Naive B cell (primary cell): ENCODE measurements around the gene EEF1AKMT2. TPM values are rescaled to one million over a fixed set of nuclear protein-coding genes. Genes with fewer than 3 reads are reported as not detected.

Source experiments
- ATAC-seq, 2 donors: fragments of 150-1000 bp; cut with Tn5 transposase; 2 replicates each; pipeline ENCODE4 v1.10.0; 2021; ENCODE audit warnings: low read depth in 2 of 2, mild to moderate bottlenecking in 2 of 2, moderate library complexity in 2 of 2
- DNase-seq: peaks from one replicate; pipeline ENCODE4 v3.0.0; 2022
- H3K27ac Mint-ChIP-seq, 6 donors: one replicate each; pipeline ENCODE4 v1.8.0; 2020 to 2022; ENCODE audit warnings: mild to moderate bottlenecking in 6 of 6, mixed read lengths in 6 of 6, moderate library complexity in 5 of 6, inconsistent platforms in 2 of 6
- H3K27me3 Mint-ChIP-seq, 3 donors: one replicate each; pipeline ENCODE4 v1.8.0; 2021 to 2022; ENCODE audit warnings: mixed read lengths in 3 of 3, mild to moderate bottlenecking in 1 of 3
- H3K36me3 Mint-ChIP-seq, 2 donors: one replicate each; pipeline ENCODE4 v1.8.0; 2020 to 2022; ENCODE audit warnings: mixed read lengths in 2 of 2, inconsistent platforms in 1 of 2, mild to moderate bottlenecking in 1 of 2
- H3K4me1 Mint-ChIP-seq, 3 donors: one replicate each; pipeline ENCODE4 v1.8.0; 2020 to 2022; ENCODE audit warnings: mixed read lengths in 3 of 3, inconsistent platforms in 1 of 3, mild to moderate bottlenecking in 1 of 3, moderate library complexity in 1 of 3
- H3K4me3 Mint-ChIP-seq, 8 donors: one replicate each; pipeline ENCODE4 v1.8.0; 2020 to 2022; ENCODE audit warnings: mild to moderate bottlenecking in 8 of 8, mixed read lengths in 8 of 8, moderate library complexity in 8 of 8, inconsistent platforms in 2 of 8
- H3K9me3 Mint-ChIP-seq, 7 donors: one replicate each; pipeline ENCODE4 v1.8.0; 2020 to 2022; ENCODE audit warnings: mixed read lengths in 7 of 7, mild to moderate bottlenecking in 5 of 7, inconsistent platforms in 2 of 7, moderate library complexity in 1 of 7
- polyA plus RNA-seq, 6 donors: library from polyadenylated mRNA; unstranded; fragments of 300-500 nt; fragmentation: Illumina TruSeq; gene quantifications; one replicate each; pipeline ENCODE4 v1.2.3, GENCODE V29; 2021; ENCODE audit warnings: low read depth in 6 of 6

EEF1AKMT2 gene
- polyA plus RNA-seq, 6 donors from 2014 or later = 16.1 to 40.6 (median 23.4) TPM

DNA sequence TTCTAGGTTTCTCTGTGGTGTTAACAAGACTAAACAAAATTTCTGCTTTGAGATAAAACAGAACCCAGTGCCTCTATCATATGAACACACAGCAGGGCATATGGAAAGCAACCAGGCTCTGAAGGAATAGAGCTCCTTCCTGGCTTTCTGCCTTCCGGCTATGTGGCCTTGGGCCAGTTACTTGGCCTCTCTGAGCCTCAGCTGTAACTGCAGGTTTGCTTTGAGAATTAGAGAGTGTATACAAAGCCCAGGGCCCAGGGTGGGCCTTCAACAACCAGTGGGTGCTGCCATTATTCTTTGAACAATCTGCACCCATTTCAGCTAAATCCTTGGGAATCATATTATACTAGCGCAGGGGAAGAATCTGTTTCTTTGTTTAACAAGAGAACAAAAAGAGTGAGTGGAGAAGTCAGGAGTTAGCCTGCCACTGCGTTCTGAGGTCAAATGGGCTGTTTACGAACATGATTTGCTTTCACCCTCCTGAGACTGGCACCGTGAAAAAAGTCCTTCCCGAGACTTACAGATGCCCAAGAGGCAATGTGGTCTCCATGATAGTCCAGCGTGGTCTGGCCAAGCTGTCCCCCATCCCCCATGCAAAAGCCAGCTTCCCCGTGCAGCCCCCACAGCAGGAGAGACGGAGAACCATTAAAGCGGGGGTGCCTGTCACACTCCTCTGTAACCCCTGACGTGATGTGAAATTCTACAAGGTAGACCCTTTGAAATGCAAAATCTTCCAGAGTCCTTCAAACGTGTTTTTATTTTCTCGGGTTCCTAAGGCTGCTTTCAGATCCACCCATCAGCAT is 52.4 kb downstream of the EEF1AKMT2 start:
- H3K9me3 Mint-ChIP-seq = no peaks in the 10 kb centered on the region
- H3K27ac Mint-ChIP-seq = peak overlapping the region; percentile 95 to 99 (median 98)

DNA sequence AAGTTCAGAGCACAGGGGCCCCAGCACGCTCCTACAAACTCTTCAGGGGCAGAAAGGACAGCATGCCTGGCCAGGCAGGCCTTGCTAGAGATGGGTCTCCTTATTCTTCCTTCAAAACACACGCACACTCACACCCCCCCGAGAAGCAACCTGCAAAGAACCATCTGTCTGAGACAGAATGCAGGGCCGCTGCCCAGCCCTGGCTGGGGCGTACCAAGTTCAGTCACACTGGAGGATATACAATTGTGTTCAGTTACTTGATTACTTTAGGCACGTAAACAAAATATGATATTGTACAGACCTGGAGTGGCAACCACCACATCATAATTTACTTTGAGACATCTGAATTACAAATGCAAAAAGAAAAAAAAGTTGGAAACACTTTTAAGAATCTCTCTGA is 53.2 kb downstream of the EEF1AKMT2 start:
- Mint-ChIP-seq H3K4me3 (peak overlapping the region; percentile 15 to 100 (median 98)), H3K27me3 (no peaks in the 10 kb centered on the region), H3K27ac (peak overlapping the region; percentile 95 to 98 (median 98)), H3K36me3 (peaks cover 6 to 12% of the 10 kb centered on the region in 2 donors), H3K4me1 (peaks cover 85 to 92% (median 90%) of the 10 kb centered on the region in 3 donors), H3K9me3 (no peaks in the 10 kb centered on the region)
- ATAC-seq (no peak), DNase-seq (no peak)

More for the DNA sequence above, 52.4 kb downstream of the EEF1AKMT2 start:
- Mint-ChIP-seq H3K27me3 (no peaks in the 10 kb centered on the region), H3K4me3 (peak overlapping the region; percentile 92 to 100 (median 98)), H3K4me1 (peaks cover 80 to 83% (median 81%) of the 10 kb centered on the region in 3 donors), H3K36me3 (peaks cover 0 to 4% of the 10 kb centered on the region in 2 donors)
- ATAC-seq = no peak
- no peak for DNase-seq

DNA sequence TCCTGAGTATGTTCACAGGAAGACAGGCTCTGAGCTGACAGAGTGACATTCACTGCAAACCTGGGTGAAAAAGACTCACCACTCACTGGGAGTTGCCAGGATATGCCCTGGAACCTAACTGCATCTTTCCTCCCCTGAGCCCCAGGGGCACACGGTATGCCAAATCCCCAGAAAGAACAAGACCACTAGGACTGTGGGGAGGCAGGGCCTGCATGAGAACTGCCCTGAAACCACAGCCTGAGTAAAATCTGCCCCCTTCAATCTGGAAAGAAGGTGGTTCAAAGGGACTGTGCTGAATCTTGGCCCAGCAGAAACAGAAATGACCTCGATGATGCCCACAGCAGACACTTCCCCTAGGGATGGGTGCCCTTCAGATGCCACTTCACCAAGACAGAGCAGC is 54.0 kb downstream of the EEF1AKMT2 start:
- DNase-seq (no peak), ATAC-seq (no peak)
- H3K27me3 Mint-ChIP-seq = no peaks in the 10 kb centered on the region
- peak overlapping the region in 5 of 6 donors; percentile 24 to 98 (median 90) for H3K27ac Mint-ChIP-seq
- H3K36me3 Mint-ChIP-seq = peaks cover 11 to 15% of the 10 kb centered on the region in 2 donors
- peaks cover 88 to 99% (median 97%) of the 10 kb centered on the region in 3 donors for H3K4me1 Mint-ChIP-seq
- no peaks in the 10 kb centered on the region for H3K9me3 Mint-ChIP-seq
- H3K4me3 Mint-ChIP-seq = peak overlapping the region; percentile 35 to 100 (median 86)

DNA sequence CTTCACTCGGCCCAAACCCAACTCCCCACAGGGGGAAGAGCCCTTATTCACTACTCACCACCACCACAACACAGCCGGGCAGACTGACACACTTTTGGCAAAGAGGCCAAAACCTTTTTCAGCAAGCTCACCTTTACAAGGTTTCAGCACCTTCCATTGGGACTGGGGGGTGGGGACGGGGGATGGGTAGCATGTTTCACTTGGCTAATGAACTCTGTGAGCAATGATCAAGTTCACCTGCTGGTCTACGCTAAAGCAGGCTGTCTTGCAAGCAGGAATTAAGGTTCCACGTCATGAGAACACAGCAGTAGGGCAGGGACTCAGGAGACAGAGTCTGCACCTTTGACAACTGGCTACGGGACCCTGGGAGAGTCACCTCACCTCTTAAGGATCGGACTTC is 54.5 kb downstream of the EEF1AKMT2 start:
- no peak for DNase-seq
- no peak for ATAC-seq
- Mint-ChIP-seq H3K36me3 (peaks cover 13 to 18% of the 10 kb centered on the region in 2 donors), H3K27ac (peak overlapping the region; percentile 45 to 98 (median 78)), H3K27me3 (no peaks in the 10 kb centered on the region), H3K4me1 (peaks cover 89 to 99% (median 97%) of the 10 kb centered on the region in 3 donors), H3K4me3 (peak overlapping the region; percentile 22 to 99 (median 66)), H3K9me3 (no peaks in the 10 kb centered on the region)

DNA sequence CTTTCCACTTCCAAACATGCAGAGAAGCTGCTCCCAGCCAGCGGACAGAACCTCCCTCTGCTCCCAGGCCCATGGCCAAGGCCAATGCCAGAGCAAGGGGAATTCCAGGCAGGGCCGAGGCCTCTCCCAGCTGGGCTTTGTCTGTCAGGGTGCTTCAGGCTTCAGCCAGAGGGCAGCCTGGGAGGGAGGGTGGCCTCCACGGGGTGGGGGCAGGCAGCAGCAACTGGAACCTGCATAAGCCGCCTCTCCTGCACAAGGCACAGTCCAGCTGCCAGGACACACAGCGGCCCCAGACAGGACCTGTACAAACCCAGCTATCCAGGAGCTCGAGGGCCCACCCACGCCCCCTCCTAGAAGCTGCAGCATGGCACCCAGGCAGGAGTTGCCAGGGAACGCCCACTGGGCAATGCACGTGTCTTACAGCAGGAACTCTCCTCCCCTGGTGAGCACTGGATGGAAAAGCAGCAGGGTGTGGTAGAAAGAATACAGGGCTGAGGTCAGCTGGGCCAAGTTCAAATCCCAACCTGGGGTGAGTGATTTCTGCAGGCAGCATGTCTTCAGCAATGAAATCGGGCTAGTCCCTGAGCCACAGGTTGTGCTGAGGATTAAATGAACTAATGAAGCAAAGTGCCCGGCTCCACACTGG is 55.1 kb downstream of the EEF1AKMT2 start:
- Mint-ChIP-seq H3K36me3 (peaks cover 13 to 22% of the 10 kb centered on the region in 2 donors), H3K27me3 (no peaks in the 10 kb centered on the region), H3K4me3 (peak overlapping the region in 7 of 8 donors; percentile 39 to 99 (median 76))

DNA sequence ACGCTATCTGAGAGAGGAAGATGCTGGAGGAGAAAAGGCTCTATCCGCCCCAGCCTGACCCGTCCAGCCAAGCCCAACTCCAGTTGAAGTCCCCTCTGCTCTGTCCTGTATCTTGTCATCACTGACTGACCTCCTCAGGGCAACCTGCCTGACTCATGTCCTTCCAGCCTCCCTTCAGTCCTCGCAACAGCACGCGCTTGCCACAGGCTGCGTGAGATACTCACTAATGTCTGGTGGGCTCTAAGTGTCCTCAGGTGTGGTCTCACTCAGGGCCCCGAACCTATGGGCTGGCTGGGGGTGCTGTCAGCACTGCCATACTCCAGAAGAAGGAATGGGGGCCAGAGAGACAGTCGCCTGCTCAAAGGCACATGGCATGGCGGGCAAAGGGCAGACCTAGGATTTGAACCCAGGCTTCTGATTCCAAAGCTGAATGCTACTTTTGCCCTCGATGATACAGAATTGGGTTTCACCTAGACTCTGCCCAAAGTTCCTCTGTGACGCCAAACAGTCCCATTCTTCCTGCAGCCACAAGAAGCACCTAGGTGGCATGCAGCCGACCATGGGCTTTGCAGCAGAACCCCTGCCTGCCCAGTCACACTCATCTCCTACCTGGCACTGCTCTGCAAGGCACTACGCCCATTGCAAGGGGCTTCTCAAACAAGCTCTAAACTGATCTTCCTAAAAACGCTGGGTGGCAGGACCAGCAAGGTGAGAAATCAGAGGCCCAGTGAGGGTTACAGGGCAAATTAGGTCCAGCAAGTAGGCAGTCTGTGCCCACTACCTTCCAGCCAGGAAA is 56.0 kb downstream of the EEF1AKMT2 start:
- Mint-ChIP-seq H3K9me3 (no peaks in the 10 kb centered on the region), H3K36me3 (peaks cover 13 to 22% of the 10 kb centered on the region in 2 donors), H3K27me3 (no peaks in the 10 kb centered on the region), H3K4me3 (peak overlapping the region; percentile 25 to 97 (median 76)), H3K27ac (peak overlapping the region; percentile 87 to 99 (median 98)), H3K4me1 (peaks cover 86 to 98% (median 98%) of the 10 kb centered on the region in 3 donors)
- no peak for DNase-seq
- no peak for ATAC-seq

More for the DNA sequence above, 55.1 kb downstream of the EEF1AKMT2 start:
- no peak for DNase-seq
- no peak for ATAC-seq
- H3K4me1 Mint-ChIP-seq = peaks cover 91 to 100% (median 99%) of the 10 kb centered on the region in 3 donors
- no peaks in the 10 kb centered on the region for H3K9me3 Mint-ChIP-seq
- peak overlapping the region in 5 of 6 donors; percentile 56 to 99 (median 99) for H3K27ac Mint-ChIP-seq

DNA sequence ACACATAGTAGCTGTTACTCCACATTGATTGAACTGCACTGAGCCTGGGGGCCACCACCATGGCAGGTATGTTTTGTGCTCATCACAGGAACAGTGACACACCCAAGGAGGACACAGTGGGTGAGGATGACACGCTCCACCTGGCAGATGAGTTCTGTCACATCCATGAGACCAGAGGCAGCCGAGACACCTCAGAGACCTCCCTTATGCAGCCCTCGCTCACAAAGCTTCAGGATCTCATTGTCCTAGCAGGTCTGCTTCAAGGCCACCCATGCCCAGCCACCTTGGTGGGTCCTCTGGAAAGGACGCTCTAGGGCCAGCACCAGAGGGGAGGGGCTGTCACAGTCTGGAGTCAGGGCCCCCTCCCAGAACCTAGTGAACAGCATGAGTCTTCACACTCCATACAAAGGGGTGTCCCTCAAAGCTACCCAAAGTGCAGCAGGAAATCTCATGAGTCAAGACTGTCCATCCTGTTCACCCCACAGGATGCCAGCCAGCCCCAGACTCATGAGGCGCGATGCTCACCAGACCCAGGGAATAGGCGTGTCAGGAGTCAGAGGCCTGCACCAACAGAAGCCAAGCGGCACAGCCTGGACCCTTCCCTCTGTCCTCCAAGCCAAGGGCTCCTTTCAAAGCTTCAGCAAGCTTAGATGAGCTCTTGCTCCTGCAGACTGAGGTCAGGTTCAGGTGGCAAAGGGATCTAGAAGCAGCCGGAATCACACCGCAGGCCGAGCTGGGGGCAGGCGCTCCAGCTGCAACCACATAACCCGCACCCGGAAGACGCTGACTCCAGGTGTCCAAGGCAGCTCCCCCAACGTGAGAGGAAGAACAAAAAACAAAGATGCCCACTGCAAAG is 57.1 kb downstream of the EEF1AKMT2 start:
- DNase-seq (peak; percentile 61), ATAC-seq (peak; percentile 89 to 94)
- peak overlapping the region; percentile 61 to 97 (median 84) for H3K4me3 Mint-ChIP-seq
- peaks cover 86 to 98% (median 97%) of the 10 kb centered on the region in 3 donors for H3K4me1 Mint-ChIP-seq
- H3K9me3 Mint-ChIP-seq = no peaks in the 10 kb centered on the region
- no peaks in the 10 kb centered on the region for H3K27me3 Mint-ChIP-seq
- peak overlapping the region; percentile 97 to 99 (median 98) for H3K27ac Mint-ChIP-seq
- peaks cover 13 to 22% of the 10 kb centered on the region in 2 donors for H3K36me3 Mint-ChIP-seq

DNA sequence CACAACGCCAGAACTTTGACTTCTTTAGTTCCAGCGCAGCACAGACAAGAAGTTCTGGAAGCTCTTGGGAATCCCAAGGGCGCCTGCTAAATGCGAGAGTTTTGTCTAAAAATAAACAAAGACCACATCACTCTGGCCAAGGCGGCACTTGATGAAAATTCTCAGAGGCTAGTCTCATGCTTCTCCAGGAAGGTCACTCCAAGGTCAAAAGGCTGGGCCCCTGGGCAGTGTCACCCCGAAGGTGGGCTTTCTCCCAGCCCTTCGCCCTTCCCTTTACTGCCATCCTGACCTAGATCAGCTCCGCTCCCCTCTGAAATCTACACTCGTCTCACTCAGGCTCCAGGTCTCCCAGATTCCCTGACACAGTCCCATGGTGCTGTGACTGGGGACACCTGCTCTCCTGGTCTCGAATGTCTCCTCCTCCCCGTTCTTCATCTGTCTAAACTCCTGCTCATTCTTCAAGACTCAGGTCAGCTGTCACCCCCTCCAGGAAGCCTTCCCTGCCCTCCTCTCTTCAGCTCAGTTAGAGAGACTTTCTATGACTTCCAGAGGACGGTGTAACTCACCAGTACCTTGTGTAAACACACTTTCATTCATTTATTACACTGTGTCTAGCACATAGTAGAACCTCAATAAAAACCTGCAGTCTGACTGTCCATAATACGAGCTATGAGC is 58.0 kb downstream of the EEF1AKMT2 start:
- H3K4me3 Mint-ChIP-seq = peak overlapping the region; percentile 62 to 97 (median 84)
- peaks cover 85 to 98% (median 97%) of the 10 kb centered on the region in 3 donors for H3K4me1 Mint-ChIP-seq
- H3K9me3 Mint-ChIP-seq = no peaks in the 10 kb centered on the region
- no peak for DNase-seq
- peaks cover 13 to 29% of the 10 kb centered on the region in 2 donors for H3K36me3 Mint-ChIP-seq
- H3K27ac Mint-ChIP-seq = peak overlapping the region; percentile 97 to 99 (median 98)
- ATAC-seq = peak in 1 of 2 donors; percentile 4
- H3K27me3 Mint-ChIP-seq = no peaks in the 10 kb centered on the region

DNA sequence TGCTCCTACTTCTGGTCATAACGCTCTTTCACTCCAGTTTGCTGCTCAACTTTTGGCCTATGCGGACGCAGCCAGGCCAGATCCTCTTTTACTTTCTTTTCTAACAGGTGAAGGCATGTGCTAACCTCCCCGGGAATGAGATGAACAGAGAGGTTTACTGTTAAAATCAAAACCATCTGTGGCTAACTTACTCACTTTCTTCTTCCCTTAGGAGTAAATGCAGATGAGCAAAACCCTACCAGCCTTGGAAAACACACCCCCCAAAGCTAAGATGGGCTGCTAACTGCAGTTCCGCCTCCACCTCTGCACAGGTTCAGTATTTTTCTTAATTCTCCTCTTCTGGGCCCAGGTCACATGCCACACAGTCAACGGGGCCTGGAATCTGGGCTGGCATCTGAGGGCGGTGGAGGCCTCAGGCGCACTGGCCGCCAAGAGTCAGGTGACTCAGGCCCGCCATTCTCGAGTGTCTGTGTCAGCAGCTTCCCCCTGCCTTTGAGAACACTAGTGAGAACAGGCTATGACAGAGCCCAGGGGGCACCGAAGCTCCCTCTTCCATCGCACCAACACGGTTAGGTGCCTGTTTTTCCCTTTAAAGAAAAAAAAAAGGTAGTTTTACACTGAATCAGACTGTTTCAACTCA is 58.6 kb downstream of the EEF1AKMT2 start:
- H3K4me3 Mint-ChIP-seq = peak overlapping the region; percentile 58 to 97 (median 83)
- H3K36me3 Mint-ChIP-seq = peaks cover 13 to 34% of the 10 kb centered on the region in 2 donors
- DNase-seq (no peak), ATAC-seq (peak in 1 of 2 donors; percentile 10)
- H3K9me3 Mint-ChIP-seq = no peaks in the 10 kb centered on the region
- H3K27ac Mint-ChIP-seq = peak overlapping the region; percentile 94 to 99 (median 98)
- peaks cover 86 to 98% (median 97%) of the 10 kb centered on the region in 3 donors for H3K4me1 Mint-ChIP-seq
- H3K27me3 Mint-ChIP-seq = no peaks in the 10 kb centered on the region

DNA sequence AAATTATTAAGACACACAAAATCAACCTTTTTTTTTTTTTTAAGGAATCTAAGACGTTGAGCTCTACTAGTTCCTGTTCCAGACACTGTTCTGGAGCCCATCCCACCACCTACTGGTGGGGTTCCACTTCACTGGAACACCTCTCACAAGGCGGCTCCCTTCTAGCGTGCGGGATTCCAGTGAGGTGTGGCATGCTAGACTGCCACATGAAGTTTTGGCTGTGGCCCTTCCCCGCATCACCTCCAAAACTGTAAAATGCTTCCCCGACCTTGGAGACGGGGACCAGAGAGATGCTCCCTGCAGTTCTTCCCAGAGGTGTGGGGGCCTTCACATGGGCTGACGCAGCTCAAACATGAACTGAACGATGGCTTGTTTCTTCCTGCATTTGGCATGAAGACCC is 60.1 kb downstream of the EEF1AKMT2 start:
- Mint-ChIP-seq H3K4me1 (peaks cover 80 to 98% (median 91%) of the 10 kb centered on the region in 3 donors), H3K4me3 (peak overlapping the region in 5 of 8 donors; percentile 29 to 80 (median 43)), H3K27me3 (no peaks in the 10 kb centered on the region), H3K9me3 (no peaks in the 10 kb centered on the region), H3K36me3 (peaks cover 13 to 34% of the 10 kb centered on the region in 2 donors), H3K27ac (peak overlapping the region in 5 of 6 donors; percentile 90 to 99 (median 91))
- no peak for DNase-seq
- ATAC-seq = no peak

DNA sequence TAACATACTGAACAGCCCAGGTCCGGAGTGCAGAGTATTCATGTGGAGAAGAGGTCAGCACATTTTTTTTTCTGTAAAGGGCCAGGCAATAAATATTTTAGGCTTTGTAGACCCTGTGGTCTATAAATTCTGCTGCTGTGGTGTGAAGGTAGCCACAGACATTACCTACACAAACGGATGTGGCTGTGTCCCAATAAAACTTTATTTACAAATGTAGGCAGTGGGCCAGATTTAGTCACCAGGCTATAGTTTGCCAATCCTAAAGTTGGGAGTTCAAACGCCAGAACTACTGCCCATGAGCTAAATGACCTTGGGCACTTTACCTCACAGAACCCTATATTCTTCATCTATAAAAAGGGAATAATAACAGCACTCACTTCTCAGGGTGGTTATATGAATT is 60.9 kb downstream of the EEF1AKMT2 start:
- ATAC-seq (no peak), DNase-seq (no peak)
- peaks cover 13 to 34% of the 10 kb centered on the region in 2 donors for H3K36me3 Mint-ChIP-seq
- peak overlapping the region in 4 of 8 donors; percentile 24 to 82 (median 50) for H3K4me3 Mint-ChIP-seq
- no peaks in the 10 kb centered on the region for H3K9me3 Mint-ChIP-seq
- H3K27ac Mint-ChIP-seq = peak overlapping the region; percentile 64 to 98 (median 96)
- H3K4me1 Mint-ChIP-seq = peaks cover 77 to 99% (median 85%) of the 10 kb centered on the region in 3 donors
- no peaks in the 10 kb centered on the region for H3K27me3 Mint-ChIP-seq
